LNCAP (cell line): Measurements from ENCODE around the gene CSNK2A2.

Experiments
- CTCF ChIP-seq: fragments of 450-650 bp; IDR thresholded peaks from 2 replicates; pipeline ENCODE4 v1.5.1; 2017; ENCODE audit warnings: mild to moderate bottlenecking

The CSNK2A2 gene

GRCh38 chr16:58211846-58212245, 13.9 kb upstream of the CSNK2A2 start:
- no peak for TF ChIP-seq CTCF

DNA sequence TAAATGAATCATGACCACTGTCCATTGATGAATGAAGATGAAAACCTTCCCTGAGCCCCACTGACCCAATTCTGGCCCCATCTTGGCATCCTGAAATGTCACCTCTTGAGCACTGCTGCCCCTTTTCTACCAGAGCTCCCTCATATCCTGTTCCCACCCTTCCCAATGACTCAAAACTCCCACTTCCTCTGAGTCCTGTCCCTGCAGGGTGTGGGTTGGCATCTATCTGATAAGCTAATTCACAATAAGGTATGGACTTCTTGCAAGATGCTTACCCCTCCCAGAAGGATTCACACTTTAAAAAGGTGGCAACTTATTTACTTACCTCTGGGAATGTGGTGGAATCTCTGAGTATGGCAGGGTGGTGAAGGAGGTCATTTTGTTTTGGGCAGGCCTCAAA, 13.3 kb upstream of the CSNK2A2 start:
- TF ChIP-seq CTCF: no peak

GRCh38 chr16:58205276-58206036, 7.5 kb upstream of the CSNK2A2 start:
- TF ChIP-seq CTCF: no peak

GRCh38 chr16:58201163-58201562, 3.3 kb upstream of the CSNK2A2 start:
- TF ChIP-seq CTCF: no peak

DNA sequence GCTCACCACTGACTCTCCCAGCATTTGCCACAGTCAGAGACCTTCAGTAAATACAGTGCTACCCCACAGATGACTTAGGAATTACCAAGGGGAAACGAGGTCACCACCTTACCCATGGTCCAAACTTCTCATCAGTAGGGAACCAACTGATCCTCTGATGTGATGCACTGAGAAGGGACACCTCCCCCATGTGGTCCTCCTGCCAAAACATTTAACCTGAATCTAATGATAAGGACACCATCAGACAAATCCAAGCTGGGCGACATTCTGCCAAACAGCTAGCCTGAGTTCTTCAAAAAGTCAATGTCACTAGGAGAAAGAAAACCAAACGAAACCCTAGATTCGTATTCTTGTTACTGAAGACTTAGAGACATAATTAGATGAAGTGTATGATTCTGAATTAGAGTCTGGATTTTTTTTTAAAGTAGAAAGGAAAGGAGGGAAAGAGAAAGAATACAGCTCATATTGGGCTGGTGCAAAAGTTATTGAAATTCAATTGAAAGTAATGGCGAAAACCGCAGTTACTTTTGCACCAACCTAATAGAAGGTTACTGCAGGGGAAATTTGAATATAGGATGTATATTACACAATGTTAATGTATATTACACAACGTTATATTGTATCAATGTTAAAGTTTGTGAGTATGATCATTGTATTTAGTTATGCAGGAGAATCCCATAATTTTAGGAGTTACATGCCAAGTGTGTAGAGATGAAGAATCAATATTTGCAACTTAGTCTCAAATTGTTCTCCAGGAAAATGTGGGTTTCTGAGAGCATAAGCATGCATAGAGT, 2.3 kb upstream of the CSNK2A2 start:
- no peak for TF ChIP-seq CTCF

DNA sequence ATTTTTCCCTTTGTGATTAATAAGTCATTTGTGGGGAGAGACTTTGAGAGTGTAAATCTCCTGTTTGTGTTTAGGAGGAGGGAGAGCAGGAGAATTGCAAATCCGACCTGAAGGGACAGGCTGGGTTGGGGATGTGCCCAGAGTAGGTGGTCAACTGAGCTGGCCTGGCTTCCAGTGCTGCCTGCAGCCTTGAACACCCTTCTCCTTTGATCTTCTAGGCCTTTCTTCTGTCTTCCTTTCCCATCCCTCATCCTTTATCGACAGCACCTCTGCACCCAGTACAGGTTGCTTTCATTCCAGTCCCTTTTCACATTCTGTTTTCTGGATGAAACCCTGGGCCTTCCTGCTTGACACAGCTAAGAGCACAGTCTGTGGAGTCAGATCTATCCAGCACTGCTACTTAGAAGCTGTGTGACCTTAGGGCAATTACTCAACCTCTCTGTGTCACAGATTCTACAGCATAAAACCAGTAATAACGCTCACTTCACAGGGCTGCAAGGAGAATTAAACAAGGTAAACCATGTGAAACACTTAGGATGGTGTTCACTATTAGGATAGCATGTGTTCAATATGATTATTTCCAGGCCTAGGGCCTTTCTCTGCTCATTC, 1.0 kb upstream of the CSNK2A2 start:
- no peak for TF ChIP-seq CTCF

- no peak for TF ChIP-seq CTCF
Measured at GRCh38 chr16:58197314-58198012, 443 bp downstream of the CSNK2A2 start.
